Left cardiac atrium (tissue), 4 donors: ENCODE results near the gene ELFN1. TPM values are rescaled to one million over a fixed set of nuclear protein-coding genes. Genes with fewer than 3 reads are reported as not detected.

Experiments used
- ATAC-seq, 2 donors: fragments of 200-7000 bp; cut with Tn5 transposase; one replicate each; pipeline ENCODE4 v1.9.1; 2020; ENCODE audit warnings: mild to moderate bottlenecking in 2 of 2, moderate library complexity in 2 of 2
- DNase-seq: peaks from one replicate; pipeline ENCODE4 v3.0.0-alpha.2; 2020
- intact Hi-C, 2 donors: fragments of 100-400 bp; cut with DNase I; formaldehyde crosslinking; loops; one replicate each; pipeline versions ENCODE4 v1.14.1 to v1.15.1; 2022 to 2023
- total RNA-seq, 2 donors: library from RNA; stranded (reverse); fragmentation: NEBNext Ultra II Directional; extraction: Animal tissue kit (Norgen Biotek cat#: 25700); gene quantifications; one replicate each; pipeline ENCODE4 v1.2.1, GENCODE V29; 2021
- donor health status: DM: no; HTN: yes; CAD: no.
- donor health status: DM: no; HTN: yes; CAD: no; lungs with severe emphysema.
- donor health status: DM: yes; HTN: yes; CAD: no.
- donor health status: Dilated cardiomyopathy.

ELFN1 gene
- total RNA-seq, 2 donors from 2014 or later, result 6.0 to 9.5 TPM

- no peak for ATAC-seq
- intact Hi-C loops, result no loop called here
- DNase-seq, result no peak
Measured at GRCh38 chr7:1685000-1685624, 15.0 kb downstream of the ELFN1 start.

GRCh38 chr7:1688542-1688941, 18.5 kb downstream of the ELFN1 start:
- DNase-seq, result no peak
- intact Hi-C loops, result no loop called here
- ATAC-seq, result no peak

- intact Hi-C loops, result no loop called here
- DNase-seq, result no peak
- ATAC-seq, result no peak
Measured at GRCh38 chr7:1689311-1689710, 19.2 kb downstream of the ELFN1 start.

- intact Hi-C loops, result no loop called here
- no peak for DNase-seq
- no peak for ATAC-seq
Measured at GRCh38 chr7:1690359-1690958, 20.4 kb downstream of the ELFN1 start.

- intact Hi-C loops, result no loop called here
- no peak for DNase-seq
- ATAC-seq, result no peak
Measured at GRCh38 chr7:1691096-1691495, 21.0 kb downstream of the ELFN1 start.

GRCh38 chr7:1691601-1692514, 21.8 kb downstream of the ELFN1 start:
- DNase-seq (no peak), ATAC-seq (peak; percentile 79 to 81)
- intact Hi-C loops, result no loop called here

- DNase-seq (no peak), ATAC-seq (no peak)
- intact Hi-C loops, result no loop called here
Measured at GRCh38 chr7:1692515-1693418, 22.7 kb downstream of the ELFN1 start.

GRCh38 chr7:1693419-1693990, 23.4 kb downstream of the ELFN1 start:
- ATAC-seq (no peak), DNase-seq (peak; percentile 17)
- intact Hi-C loops, result no loop called here

GRCh38 chr7:1693991-1694524, 24.0 kb downstream of the ELFN1 start:
- peak in 1 of 2 donors; percentile 62 for ATAC-seq
- DNase-seq, result peak; percentile 66
- intact Hi-C loops, result no loop called here

- intact Hi-C loops, result no loop called here
Measured at GRCh38 chr7:1694611-1695511, 24.8 kb downstream of the ELFN1 start.

GRCh38 chr7:1695800-1696454, 25.9 kb downstream of the ELFN1 start:
- ATAC-seq (no peak), DNase-seq (peak; percentile 10)
- intact Hi-C loops, result no loop called here

More at GRCh38 chr7:1694611-1695511, 24.8 kb downstream of the ELFN1 start:
- ATAC-seq (peak in 1 of 2 donors; percentile 23), DNase-seq (peak; percentile 26)

GRCh38 chr7:1696671-1697498, 26.8 kb downstream of the ELFN1 start:
- ATAC-seq, result no peak
- intact Hi-C loops, result no loop called here
- peak; percentile 18 for DNase-seq

GRCh38 chr7:1697499-1698125, 27.5 kb downstream of the ELFN1 start:
- ATAC-seq, result no peak
- DNase-seq, result peak; percentile 14
- intact Hi-C loops, result no loop called here

- intact Hi-C loops, result no loop called here
- DNase-seq, result peak; percentile 10
Measured at GRCh38 chr7:1698201-1698600, 28.1 kb downstream of the ELFN1 start.

GRCh38 chr7:1698951-1699350, 28.9 kb downstream of the ELFN1 start:
- intact Hi-C loops, result no loop called here
- no peak for ATAC-seq
- DNase-seq, result no peak

More at GRCh38 chr7:1698201-1698600, 28.1 kb downstream of the ELFN1 start:
- no peak for ATAC-seq

- intact Hi-C loops, result no loop called here
- ATAC-seq (no peak), DNase-seq (peak; percentile 7)
Measured at GRCh38 chr7:1700086-1700485, 30.0 kb downstream of the ELFN1 start.
